ENCODE results near the gene MDH1.

The MDH1 gene

DNA sequence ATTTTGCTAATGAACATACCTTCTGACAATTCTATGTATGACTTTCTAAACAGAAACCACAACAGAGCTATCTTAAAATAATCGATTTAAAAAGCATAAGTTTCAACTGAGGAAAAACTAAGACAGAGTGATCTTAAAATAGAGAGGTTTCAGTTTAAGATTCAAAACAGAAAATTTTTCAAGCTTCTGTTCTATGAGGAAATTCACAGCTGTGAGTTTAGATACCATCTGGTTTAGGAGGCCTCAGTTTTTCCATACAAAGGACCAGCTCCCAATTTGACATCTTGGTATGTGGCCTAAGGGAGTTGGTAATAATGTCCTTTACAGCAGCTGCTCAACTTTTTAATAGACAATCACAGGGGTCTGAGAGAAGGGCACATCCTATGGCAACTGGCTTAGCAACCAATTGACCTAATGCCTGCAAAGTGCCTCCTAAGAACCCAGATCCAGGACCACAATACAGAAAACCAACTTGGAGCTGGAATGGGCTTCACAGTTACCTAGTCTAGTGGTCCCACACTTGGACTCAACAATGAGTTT, 39.7 kb downstream of the MDH1 start:
- H3K27ac ChIP-seq, result no peak overlapping the region
- TF ChIP-seq, protein P1, sequence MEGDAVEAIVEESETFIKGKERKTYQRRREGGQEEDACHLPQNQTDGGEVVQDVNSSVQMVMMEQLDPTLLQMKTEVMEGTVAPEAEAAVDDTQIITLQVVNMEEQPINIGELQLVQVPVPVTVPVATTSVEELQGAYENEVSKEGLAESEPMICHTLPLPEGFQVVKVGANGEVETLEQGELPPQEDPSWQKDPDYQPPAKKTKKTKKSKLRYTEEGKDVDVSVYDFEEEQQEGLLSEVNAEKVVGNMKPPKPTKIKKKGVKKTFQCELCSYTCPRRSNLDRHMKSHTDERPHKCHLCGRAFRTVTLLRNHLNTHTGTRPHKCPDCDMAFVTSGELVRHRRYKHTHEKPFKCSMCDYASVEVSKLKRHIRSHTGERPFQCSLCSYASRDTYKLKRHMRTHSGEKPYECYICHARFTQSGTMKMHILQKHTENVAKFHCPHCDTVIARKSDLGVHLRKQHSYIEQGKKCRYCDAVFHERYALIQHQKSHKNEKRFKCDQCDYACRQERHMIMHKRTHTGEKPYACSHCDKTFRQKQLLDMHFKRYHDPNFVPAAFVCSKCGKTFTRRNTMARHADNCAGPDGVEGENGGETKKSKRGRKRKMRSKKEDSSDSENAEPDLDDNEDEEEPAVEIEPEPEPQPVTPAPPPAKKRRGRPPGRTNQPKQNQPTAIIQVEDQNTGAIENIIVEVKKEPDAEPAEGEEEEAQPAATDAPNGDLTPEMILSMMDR (conservative IDR thresholded peaks at IDR 0.05), result no peak

DNA sequence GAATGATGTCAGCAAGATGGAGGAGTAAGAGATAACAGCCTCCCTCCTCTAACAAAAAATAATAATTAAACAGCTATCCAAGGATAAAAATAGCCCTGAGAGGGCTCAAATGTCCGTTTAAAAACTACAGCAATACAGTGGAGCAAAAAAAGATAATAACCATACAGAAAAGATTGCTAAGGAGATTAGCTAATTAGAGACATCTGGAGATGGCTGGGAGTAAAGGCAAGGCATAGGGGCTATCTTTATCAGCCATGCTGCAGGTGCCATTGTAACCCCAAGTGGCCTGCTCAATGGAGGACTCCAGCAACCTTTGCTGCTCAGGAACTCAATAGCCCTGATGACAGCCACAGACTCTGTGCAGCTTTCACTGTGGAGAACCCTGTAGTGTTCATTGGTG, 42.7 kb downstream of the MDH1 start:
- TF ChIP-seq, protein P1 (conservative IDR thresholded peaks at IDR 0.05), result no peak
- H3K27ac ChIP-seq, result no peak overlapping the region

DNA sequence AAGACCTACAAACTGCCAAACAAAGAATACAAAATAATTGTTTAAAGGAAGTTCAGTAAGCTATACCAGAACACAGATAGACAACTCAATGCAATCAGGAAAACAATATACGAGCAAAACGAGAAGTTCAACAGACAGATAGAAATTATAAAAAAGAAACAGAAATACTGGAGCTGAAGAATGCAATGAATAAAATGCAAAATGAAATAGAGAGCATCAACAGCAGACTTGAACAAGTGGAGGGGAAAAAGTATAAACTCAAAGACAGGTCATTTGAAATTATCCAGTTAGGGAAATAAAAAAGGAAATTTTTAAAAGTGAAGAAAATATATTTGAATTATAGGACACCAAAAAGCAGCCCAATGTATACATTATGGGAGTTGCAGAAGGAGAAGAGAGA, 43.6 kb downstream of the MDH1 start:
- H3K27ac ChIP-seq, result no peak overlapping the region
- TF ChIP-seq, protein P1 (conservative IDR thresholded peaks at IDR 0.05), result no peak

DNA sequence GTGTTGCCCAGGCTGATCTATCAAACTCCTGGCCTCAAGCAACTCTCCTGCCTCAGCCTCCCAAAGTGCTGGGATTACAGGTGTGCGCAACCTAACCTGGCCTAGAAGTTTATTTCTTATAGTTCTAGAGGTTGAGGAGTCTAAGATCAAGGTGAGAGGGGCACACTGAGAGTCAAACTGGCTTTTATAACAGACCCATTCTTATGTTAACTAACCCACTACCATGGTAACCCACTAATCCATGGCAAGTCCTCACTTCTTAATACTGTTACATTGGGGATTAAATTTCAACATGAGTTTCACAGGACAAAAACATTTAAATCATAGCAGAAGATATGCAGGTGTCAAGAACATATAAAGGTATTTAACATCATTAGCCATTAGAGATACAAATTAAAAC, 50.6 kb downstream of the MDH1 start:
- H3K27ac ChIP-seq, result no peak overlapping the region
- TF ChIP-seq, protein P1 (conservative IDR thresholded peaks at IDR 0.05), result no peak

DNA sequence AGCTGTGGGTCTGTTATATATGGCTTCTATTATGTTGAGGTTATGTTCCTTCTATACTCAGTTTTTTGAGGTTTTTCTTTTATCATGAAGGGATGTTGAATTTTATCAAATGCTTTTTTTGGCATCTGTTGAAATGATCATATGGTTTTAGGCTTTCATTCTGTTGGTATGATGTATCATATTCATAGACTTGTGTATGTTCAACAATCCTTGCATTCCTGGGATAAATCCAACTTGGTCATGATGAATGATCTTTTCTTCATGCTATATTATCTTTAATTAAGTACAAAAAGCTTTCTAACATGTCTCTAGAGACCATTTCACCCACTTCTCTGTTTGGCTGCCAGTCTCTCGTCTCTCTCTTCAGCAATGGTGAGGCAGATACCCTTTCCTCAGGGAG, 54.2 kb downstream of the MDH1 start:
- H3K27ac ChIP-seq, result no peak overlapping the region
- TF ChIP-seq, protein P1 (conservative IDR thresholded peaks at IDR 0.05), result no peak

DNA sequence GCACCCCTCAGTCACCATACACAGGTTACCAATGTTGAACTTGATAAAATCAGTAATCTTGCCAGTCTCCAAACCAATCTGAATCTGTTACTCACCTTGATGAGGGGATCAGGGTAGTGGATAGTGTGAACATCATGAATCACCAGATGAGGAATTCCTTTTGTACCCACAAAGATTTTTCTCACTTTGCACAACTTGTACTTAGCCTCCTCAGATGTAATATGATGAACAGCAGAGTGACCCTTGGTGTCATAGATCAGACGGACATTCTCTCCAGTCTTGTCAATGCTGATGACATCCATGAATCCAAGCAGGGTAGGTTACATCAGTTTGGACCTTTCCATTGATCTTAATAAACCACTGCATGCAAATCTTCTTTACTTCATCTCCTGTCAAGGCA, 54.7 kb downstream of the MDH1 start:
- TF ChIP-seq, protein P1 (conservative IDR thresholded peaks at IDR 0.05), result no peak
- no peak overlapping the region for H3K27ac ChIP-seq

DNA sequence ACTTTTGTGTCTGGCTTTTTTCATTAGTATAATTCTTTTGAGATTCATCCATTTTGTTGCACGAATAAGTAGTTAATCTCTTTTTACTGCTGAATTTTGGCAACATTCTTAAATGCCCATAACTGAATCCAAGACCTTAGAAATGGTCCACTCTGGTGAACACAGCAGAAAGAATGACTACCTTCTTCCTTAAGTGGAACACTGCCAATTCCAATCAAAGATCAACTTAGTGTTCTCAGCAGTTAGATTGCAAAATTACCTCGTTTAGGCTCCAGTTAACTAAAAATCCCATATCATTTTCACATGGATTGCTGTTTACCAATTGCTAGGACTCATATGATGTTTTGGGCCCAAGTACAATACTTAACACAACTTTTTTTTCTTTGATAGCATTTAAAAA, 59.9 kb downstream of the MDH1 start:
- TF ChIP-seq, protein P1 (conservative IDR thresholded peaks at IDR 0.05), result no peak
- H3K27ac ChIP-seq, result no peak overlapping the region
